HEK293 (cell line): ENCODE results near the gene PPM1G.
A peak's percentile ranks its signal among the peaks of the same experiment; 100 is the strongest.

Experiments used
- GFI1B ChIP-seq: fragments of 450-650 bp; formaldehyde crosslinking; IDR thresholded peaks from 2 replicates; pipeline ENCODE4 v1.5.1; 2016; ENCODE audit warnings: missing biosample characterization, missing genetic modification characterization
- GLIS1 ChIP-seq: fragments of 450-650 bp; formaldehyde crosslinking; IDR thresholded peaks from 2 replicates; pipeline ENCODE4 v1.5.1; 2016; ENCODE audit warnings: missing biosample characterization, missing genetic modification characterization
- KLF1 ChIP-seq: fragments of 450-650 bp; formaldehyde crosslinking; IDR thresholded peaks from 2 replicates; pipeline ENCODE4 v1.5.1; 2016; ENCODE audit warnings: missing biosample characterization, missing genetic modification characterization
- KLF7 ChIP-seq: fragments of 450-650 bp; formaldehyde crosslinking; IDR thresholded peaks from 2 replicates; pipeline ENCODE4 v1.5.1; 2016; ENCODE audit warnings: missing biosample characterization, missing genetic modification characterization, borderline replicate concordance
- KLF9 ChIP-seq: fragments of 450-650 bp; formaldehyde crosslinking; IDR thresholded peaks from 2 replicates; pipeline ENCODE4 v1.5.1; 2016; ENCODE audit warnings: missing biosample characterization, missing genetic modification characterization, low read depth
- REPIN1 ChIP-seq: fragments of 450-650 bp; formaldehyde crosslinking; IDR thresholded peaks from 2 replicates; pipeline ENCODE4 v1.5.1; 2017; ENCODE audit warnings: missing biosample characterization, missing genetic modification characterization, low read depth
- SP2 ChIP-seq: fragments of 450-650 bp; formaldehyde crosslinking; IDR thresholded peaks from 2 replicates; pipeline ENCODE4 v1.5.1; 2016; ENCODE audit warnings: missing biosample characterization, missing genetic modification characterization
- ZBTB17 ChIP-seq: fragments of 450-650 bp; formaldehyde crosslinking; IDR thresholded peaks from 2 replicates; pipeline ENCODE4 v1.5.1; 2016; ENCODE audit warnings: missing biosample characterization, missing genetic modification characterization
- ZBTB20 ChIP-seq: fragments of 450-650 bp; formaldehyde crosslinking; IDR thresholded peaks from 2 replicates; pipeline ENCODE4 v1.5.1; 2016; ENCODE audit warnings: missing biosample characterization, missing genetic modification characterization
- ZNF112 ChIP-seq: fragments of 450-650 bp; formaldehyde crosslinking; IDR thresholded peaks from 2 replicates; pipeline ENCODE4 v1.5.0; 2017; ENCODE audit warnings: missing biosample characterization, missing genetic modification characterization
- ZNF248 ChIP-seq: fragments of 450-650 bp; formaldehyde crosslinking; IDR thresholded peaks from 2 replicates; pipeline ENCODE4 v1.5.1; 2017; ENCODE audit warnings: missing biosample characterization, missing genetic modification characterization
- ZNF335 ChIP-seq: fragments of 450-650 bp; formaldehyde crosslinking; conservative IDR thresholded peaks from 2 replicates; pipeline ENCODE4 v1.5.1; 2016; ENCODE audit warnings: missing biosample characterization, missing genetic modification characterization
- ZNF341 ChIP-seq: fragments of 450-650 bp; formaldehyde crosslinking; IDR thresholded peaks from 2 replicates; pipeline ENCODE4; 2016; ENCODE audit warnings: low read depth, missing biosample characterization, missing genetic modification characterization
- ZNF394 ChIP-seq: fragments of 450-650 bp; formaldehyde crosslinking; IDR thresholded peaks from 2 replicates; pipeline ENCODE4 v1.5.1; 2016; ENCODE audit warnings: missing biosample characterization, missing genetic modification characterization, mild to moderate bottlenecking, moderate library complexity, borderline replicate concordance
- ZNF423 ChIP-seq: fragments of 450-650 bp; formaldehyde crosslinking; IDR thresholded peaks from 2 replicates; pipeline ENCODE4 v1.5.1; 2016; ENCODE audit warnings: missing biosample characterization, missing genetic modification characterization
- ZNF585B ChIP-seq: fragments of 450-650 bp; formaldehyde crosslinking; IDR thresholded peaks from 2 replicates; pipeline ENCODE4 v1.5.1; 2016; ENCODE audit warnings: missing biosample characterization, missing genetic modification characterization
- ZNF596 ChIP-seq: fragments of 450-650 bp; IDR thresholded peaks from 2 replicates; pipeline ENCODE4 v1.5.0; 2018; ENCODE audit warnings: missing biosample characterization, mild to moderate bottlenecking, missing genetic modification characterization, moderate library complexity
- ZNF600 ChIP-seq: fragments of 450-650 bp; formaldehyde crosslinking; IDR thresholded peaks from 2 replicates; pipeline ENCODE4 v1.5.1; 2016; ENCODE audit warnings: missing biosample characterization, missing genetic modification characterization
- ZNF610 ChIP-seq: fragments of 450-650 bp; formaldehyde crosslinking; IDR thresholded peaks from 2 replicates; pipeline ENCODE4 v1.5.1; 2016; ENCODE audit warnings: missing biosample characterization, missing genetic modification characterization, borderline replicate concordance
- ZNF670 ChIP-seq: fragments of 450-650 bp; formaldehyde crosslinking; IDR thresholded peaks from 2 replicates; pipeline ENCODE4 v1.5.1; 2016; ENCODE audit warnings: missing biosample characterization, missing genetic modification characterization, low read depth
- ZSCAN23 ChIP-seq: fragments of 450-650 bp; formaldehyde crosslinking; IDR thresholded peaks from 2 replicates; pipeline ENCODE4 v1.5.1; 2016; ENCODE audit warnings: missing biosample characterization, missing genetic modification characterization
- ZSCAN30 ChIP-seq: fragments of 450-650 bp; IDR thresholded peaks from 2 replicates; pipeline ENCODE4 v1.5.1; 2018; ENCODE audit warnings: missing biosample characterization, mild to moderate bottlenecking, missing genetic modification characterization, moderate library complexity
- ZXDB ChIP-seq: fragments of 450-650 bp; formaldehyde crosslinking; IDR thresholded peaks from 2 replicates; pipeline ENCODE4 v1.5.1; 2016; ENCODE audit warnings: missing biosample characterization, missing genetic modification characterization
- TF ChIP-seq, protein P1 (sequence below): fragments of 450-650 bp; formaldehyde crosslinking; IDR thresholded peaks from 2 replicates; pipeline ENCODE4; 2016; ENCODE audit warnings: missing biosample characterization, missing genetic modification characterization
- TF ChIP-seq, protein P2 (sequence below): fragments of 450-650 bp; formaldehyde crosslinking; IDR thresholded peaks from 2 replicates; pipeline ENCODE4 v1.5.1; 2016; ENCODE audit warnings: missing biosample characterization, missing genetic modification characterization
- TF ChIP-seq, protein P3 (sequence below): fragments of 450-650 bp; formaldehyde crosslinking; conservative IDR thresholded peaks from 2 replicates; pipeline ENCODE4 v1.5.1; 2016; ENCODE audit warnings: low read depth, missing biosample characterization, missing genetic modification characterization
- TF ChIP-seq, protein P4 (sequence below): fragments of 450-650 bp; formaldehyde crosslinking; IDR thresholded peaks from 2 replicates; pipeline ENCODE4 v1.5.1; 2016; ENCODE audit warnings: missing biosample characterization, missing genetic modification characterization
- TF ChIP-seq, protein P5 (sequence below): fragments of 450-650 bp; formaldehyde crosslinking; IDR thresholded peaks from 2 replicates; pipeline ENCODE4 v1.5.1; 2016; ENCODE audit warnings: missing biosample characterization, missing genetic modification characterization, low read depth

The PPM1G gene

DNA sequence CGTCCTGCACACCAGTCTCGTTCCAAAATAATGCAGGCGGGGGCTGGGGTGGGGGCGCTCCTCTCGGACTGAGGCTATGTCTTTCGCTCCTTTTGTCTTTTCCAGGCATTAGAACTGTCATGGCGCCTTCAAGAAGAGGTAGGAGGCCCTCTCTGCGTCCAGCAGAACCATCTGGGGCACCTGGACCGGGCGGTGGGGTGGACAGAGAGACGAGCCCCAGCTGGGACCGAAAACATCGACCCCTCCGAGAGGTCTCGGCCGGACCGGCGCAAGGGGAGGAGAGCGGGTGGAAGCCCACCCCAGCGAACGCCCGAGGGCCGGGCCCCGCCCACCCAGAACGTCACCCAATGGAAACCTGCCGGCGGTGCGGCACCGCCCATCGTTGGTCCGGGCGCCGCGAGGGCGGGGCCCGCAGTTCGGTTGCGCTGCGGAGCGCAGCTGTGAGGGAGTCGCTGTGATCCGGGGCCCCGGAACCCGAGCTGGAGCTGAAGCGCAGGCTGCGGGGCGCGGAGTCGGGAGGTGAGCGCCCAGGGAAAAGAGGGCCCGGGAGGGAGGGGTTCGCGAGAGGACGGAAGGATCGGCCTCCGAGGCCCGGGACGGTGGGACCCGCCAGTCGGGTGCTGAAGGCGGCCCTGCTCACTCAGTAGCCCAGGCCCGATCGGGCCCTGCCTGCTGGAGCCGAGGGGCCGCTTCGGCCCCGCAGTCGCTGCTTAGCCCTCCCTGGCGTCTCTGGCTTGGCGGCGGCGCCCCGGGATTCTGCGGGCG, 19.0 kb upstream of the PPM1G start, which contains the start of gene NRBP1 (continued):
- TF ChIP-seq REPIN1 (tag by site-specific recombination): no peak
- TF ChIP-seq, protein P1, sequence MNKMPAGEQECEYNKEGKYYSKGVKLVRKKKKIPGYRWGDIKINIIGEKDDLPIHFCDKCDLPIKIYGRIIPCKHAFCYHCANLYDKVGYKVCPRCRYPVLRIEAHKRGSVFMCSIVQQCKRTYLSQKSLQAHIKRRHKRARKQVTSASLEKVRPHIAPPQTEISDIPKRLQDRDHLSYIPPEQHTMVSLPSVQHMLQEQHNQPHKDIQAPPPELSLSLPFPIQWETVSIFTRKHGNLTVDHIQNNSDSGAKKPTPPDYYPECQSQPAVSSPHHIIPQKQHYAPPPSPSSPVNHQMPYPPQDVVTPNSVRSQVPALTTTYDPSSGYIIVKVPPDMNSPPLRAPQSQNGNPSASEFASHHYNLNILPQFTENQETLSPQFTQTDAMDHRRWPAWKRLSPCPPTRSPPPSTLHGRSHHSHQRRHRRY (tag by site-specific recombination): no peak
- 0 out of 2 replicates have a peak, but pooled peaks have one; percentile 36 for TF ChIP-seq ZNF423 (tag by site-specific recombination)
- TF ChIP-seq ZBTB20: peak; percentile 98
- peak; percentile 86 for TF ChIP-seq ZBTB17 (tag by site-specific recombination)
- TF ChIP-seq ZNF112 (tag by site-specific recombination): no peak
- TF ChIP-seq ZXDB (tag by site-specific recombination): peak; percentile 26; the same call in 1 of the 2 replicates
- no peak for TF ChIP-seq ZSCAN23 (tag by site-specific recombination)
- no peak for TF ChIP-seq GFI1B
- TF ChIP-seq ZNF610 (tag by site-specific recombination): peak; percentile 35; the same call in 1 of the 2 replicates
- peak; percentile 76 for TF ChIP-seq ZNF335 (tag by site-specific recombination)
- TF ChIP-seq GLIS1: peak; percentile 34
- TF ChIP-seq ZNF341 (tag by site-specific recombination): 0 out of 2 replicates have a peak, but pooled peaks have one; percentile 18
- TF ChIP-seq KLF9 (tag by site-specific recombination): peak; percentile 93
- peak; percentile 19; the same call in 1 of the 2 replicates for TF ChIP-seq ZSCAN30 (tag by site-specific recombination)
- no peak for TF ChIP-seq ZNF670 (tag by site-specific recombination)
- TF ChIP-seq, protein P2, sequence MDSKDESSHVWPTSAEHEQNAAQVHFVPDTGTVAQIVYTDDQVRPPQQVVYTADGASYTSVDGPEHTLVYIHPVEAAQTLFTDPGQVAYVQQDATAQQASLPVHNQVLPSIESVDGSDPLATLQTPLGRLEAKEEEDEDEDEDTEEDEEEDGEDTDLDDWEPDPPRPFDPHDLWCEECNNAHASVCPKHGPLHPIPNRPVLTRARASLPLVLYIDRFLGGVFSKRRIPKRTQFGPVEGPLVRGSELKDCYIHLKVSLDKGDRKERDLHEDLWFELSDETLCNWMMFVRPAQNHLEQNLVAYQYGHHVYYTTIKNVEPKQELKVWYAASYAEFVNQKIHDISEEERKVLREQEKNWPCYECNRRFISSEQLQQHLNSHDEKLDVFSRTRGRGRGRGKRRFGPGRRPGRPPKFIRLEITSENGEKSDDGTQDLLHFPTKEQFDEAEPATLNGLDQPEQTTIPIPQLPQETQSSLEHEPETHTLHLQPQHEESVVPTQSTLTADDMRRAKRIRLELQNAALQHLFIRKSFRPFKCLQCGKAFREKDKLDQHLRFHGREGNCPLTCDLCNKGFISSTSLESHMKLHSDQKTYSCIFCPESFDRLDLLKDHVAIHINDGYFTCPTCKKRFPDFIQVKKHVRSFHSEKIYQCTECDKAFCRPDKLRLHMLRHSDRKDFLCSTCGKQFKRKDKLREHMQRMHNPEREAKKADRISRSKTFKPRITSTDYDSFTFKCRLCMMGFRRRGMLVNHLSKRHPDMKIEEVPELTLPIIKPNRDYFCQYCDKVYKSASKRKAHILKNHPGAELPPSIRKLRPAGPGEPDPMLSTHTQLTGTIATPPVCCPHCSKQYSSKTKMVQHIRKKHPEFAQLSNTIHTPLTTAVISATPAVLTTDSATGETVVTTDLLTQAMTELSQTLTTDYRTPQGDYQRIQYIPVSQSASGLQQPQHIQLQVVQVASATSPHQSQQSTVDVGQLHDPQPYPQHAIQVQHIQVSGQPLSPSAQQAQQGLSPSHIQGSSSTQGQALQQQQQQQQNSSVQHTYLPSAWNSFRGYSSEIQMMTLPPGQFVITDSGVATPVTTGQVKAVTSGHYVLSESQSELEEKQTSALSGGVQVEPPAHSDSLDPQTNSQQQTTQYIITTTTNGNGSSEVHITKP (tag by site-specific recombination): peak; percentile 96
- TF ChIP-seq ZNF600: peak; percentile 88
- TF ChIP-seq KLF7 (tag by site-specific recombination): peak; percentile 54; the same call in 1 of the 2 replicates
- TF ChIP-seq KLF1: peak; percentile 81
- TF ChIP-seq ZNF394 (tag by site-specific recombination): peak; percentile 33; the same call in 1 of the 2 replicates
- TF ChIP-seq, protein P3, sequence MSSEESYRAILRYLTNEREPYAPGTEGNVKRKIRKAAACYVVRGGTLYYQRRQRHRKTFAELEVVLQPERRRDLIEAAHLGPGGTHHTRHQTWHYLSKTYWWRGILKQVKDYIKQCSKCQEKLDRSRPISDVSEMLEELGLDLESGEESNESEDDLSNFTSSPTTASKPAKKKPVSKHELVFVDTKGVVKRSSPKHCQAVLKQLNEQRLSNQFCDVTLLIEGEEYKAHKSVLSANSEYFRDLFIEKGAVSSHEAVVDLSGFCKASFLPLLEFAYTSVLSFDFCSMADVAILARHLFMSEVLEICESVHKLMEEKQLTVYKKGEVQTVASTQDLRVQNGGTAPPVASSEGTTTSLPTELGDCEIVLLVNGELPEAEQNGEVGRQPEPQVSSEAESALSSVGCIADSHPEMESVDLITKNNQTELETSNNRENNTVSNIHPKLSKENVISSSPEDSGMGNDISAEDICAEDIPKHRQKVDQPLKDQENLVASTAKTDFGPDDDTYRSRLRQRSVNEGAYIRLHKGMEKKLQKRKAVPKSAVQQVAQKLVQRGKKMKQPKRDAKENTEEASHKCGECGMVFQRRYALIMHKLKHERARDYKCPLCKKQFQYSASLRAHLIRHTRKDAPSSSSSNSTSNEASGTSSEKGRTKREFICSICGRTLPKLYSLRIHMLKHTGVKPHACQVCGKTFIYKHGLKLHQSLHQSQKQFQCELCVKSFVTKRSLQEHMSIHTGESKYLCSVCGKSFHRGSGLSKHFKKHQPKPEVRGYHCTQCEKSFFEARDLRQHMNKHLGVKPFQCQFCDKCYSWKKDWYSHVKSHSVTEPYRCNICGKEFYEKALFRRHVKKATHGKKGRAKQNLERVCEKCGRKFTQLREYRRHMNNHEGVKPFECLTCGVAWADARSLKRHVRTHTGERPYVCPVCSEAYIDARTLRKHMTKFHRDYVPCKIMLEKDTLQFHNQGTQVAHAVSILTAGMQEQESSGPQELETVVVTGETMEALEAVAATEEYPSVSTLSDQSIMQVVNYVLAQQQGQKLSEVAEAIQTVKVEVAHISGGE (tag by site-specific recombination): peak; percentile 67
- TF ChIP-seq, protein P4, sequence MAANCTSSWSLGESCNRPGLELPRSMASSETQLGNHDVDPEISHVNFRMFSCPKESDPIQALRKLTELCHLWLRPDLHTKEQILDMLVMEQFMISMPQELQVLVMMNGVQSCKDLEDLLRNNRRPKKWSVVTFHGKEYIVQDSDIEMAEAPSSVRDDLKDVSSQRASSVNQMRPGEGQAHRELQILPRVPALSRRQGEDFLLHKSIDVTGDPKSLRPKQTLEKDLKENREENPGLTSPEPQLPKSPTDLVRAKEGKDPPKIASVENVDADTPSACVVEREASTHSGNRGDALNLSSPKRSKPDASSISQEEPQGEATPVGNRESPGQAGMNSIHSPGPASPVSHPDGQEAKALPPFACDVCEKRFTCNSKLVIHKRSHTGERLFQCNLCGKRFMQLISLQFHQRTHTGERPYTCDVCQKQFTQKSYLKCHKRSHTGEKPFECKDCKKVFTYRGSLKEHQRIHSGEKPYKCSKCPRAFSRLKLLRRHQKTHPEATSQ (tag by site-specific recombination): 0 out of 2 replicates have a peak, but pooled peaks have one; percentile 44
- no peak for TF ChIP-seq ZNF596 (tag by site-specific recombination)
- TF ChIP-seq ZNF585B (tag by site-specific recombination): peak; percentile 23; the same call in 1 of the 2 replicates
- TF ChIP-seq ZNF248 (tag by site-specific recombination): no peak
- TF ChIP-seq, protein P5, sequence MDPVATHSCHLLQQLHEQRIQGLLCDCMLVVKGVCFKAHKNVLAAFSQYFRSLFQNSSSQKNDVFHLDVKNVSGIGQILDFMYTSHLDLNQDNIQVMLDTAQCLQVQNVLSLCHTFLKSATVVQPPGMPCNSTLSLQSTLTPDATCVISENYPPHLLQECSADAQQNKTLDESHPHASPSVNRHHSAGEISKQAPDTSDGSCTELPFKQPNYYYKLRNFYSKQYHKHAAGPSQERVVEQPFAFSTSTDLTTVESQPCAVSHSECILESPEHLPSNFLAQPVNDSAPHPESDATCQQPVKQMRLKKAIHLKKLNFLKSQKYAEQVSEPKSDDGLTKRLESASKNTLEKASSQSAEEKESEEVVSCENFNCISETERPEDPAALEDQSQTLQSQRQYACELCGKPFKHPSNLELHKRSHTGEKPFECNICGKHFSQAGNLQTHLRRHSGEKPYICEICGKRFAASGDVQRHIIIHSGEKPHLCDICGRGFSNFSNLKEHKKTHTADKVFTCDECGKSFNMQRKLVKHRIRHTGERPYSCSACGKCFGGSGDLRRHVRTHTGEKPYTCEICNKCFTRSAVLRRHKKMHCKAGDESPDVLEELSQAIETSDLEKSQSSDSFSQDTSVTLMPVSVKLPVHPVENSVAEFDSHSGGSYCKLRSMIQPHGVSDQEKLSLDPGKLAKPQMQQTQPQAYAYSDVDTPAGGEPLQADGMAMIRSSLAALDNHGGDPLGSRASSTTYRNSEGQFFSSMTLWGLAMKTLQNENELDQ (tag by site-specific recombination): no peak
- TF ChIP-seq SP2 (tag by site-specific recombination): peak; percentile 89
